HG02642 (cell line): ENCODE data around the gene HDLBP.

ENCODE experiments used
- ATAC-seq: cut with Tn5 transposase; IDR thresholded peaks from one replicate; pipeline ENCODE4 v1.9.1; 2021; ENCODE audit warnings: mild to moderate bottlenecking; ENCODE audit not compliant: unreplicated experiment, poor library complexity

HDLBP gene

GRCh38 chr2:241257419-241258032 lies 57.9 kb downstream of the HDLBP start:
- ATAC-seq: no peak

GRCh38 chr2:241256168-241256545 lies 59.3 kb downstream of the HDLBP start:
- ATAC-seq: no peak

- no peak for ATAC-seq
Measured at GRCh38 chr2:241255542-241256167, 59.8 kb downstream of the HDLBP start.

- ATAC-seq: no peak
Measured at GRCh38 chr2:241254904-241255351, 60.5 kb downstream of the HDLBP start.

GRCh38 chr2:241252778-241253475 lies 62.5 kb downstream of the HDLBP start:
- ATAC-seq: no peak

- no peak for ATAC-seq
Measured at GRCh38 chr2:241249654-241250053, 65.8 kb downstream of the HDLBP start.

- ATAC-seq: no peak
Measured at GRCh38 chr2:241248897-241249296, 66.6 kb downstream of the HDLBP start.

GRCh38 chr2:241248289-241248688 lies 67.2 kb downstream of the HDLBP start:
- no peak for ATAC-seq

- ATAC-seq: no peak
Measured at GRCh38 chr2:241244368-241244767, 71.1 kb downstream of the HDLBP start.

- no peak for ATAC-seq
Measured at GRCh38 chr2:241242306-241242705, 73.2 kb downstream of the HDLBP start.

GRCh38 chr2:241241669-241242068 lies 73.8 kb downstream of the HDLBP start:
- ATAC-seq: no peak

- no peak for ATAC-seq
Measured at GRCh38 chr2:241240320-241241004, 75.0 kb downstream of the HDLBP start.

GRCh38 chr2:241239552-241240202 lies 75.8 kb downstream of the HDLBP start:
- no peak for ATAC-seq

- no peak for ATAC-seq
Measured at GRCh38 chr2:241238693-241239198, 76.7 kb downstream of the HDLBP start.

GRCh38 chr2:241237949-241238371 lies 77.5 kb downstream of the HDLBP start:
- ATAC-seq: no peak

GRCh38 chr2:241237047-241237446 lies 78.4 kb downstream of the HDLBP start:
- no peak for ATAC-seq

- no peak for ATAC-seq
Measured at GRCh38 chr2:241235859-241236593, 79.4 kb downstream of the HDLBP start.

- no peak for ATAC-seq
Measured at GRCh38 chr2:241234962-241235740, 80.3 kb downstream of the HDLBP start.
